ENCODE measurements around the gene JADE3. TPM values are rescaled to one million over a fixed set of nuclear protein-coding genes. Genes with fewer than 3 reads are reported as not detected.

Gene JADE3
- total RNA-seq (10 to 100 TPM in 1 of 2 donors, 1 to 10 TPM in 1; 7.4 to 10.0 TPM), polyA plus RNA-seq (ENCODE audit: insufficient read length in 2 of 2) (10 to 100 TPM in 1 of 2 donors, 1 to 10 TPM in 1; 9.9 to 11.8 TPM)
- long read RNA-seq, donor 1, result 0 reads
- long read RNA-seq, donor 2, full-length matches to known transcripts, result 1 of 1 reads
- long read RNA-seq, donor 2, partial matches to known transcripts, result 0 of 1 reads
- long read RNA-seq, donor 2, other reads (novel, unspliced or antisense), result 0 of 1 reads
- long read RNA-seq, donor 3, result 0 reads
- long read RNA-seq, donor 4, full-length matches to known transcripts, result 3 of 3 reads
- long read RNA-seq, donor 4, partial matches to known transcripts, result 0 of 3 reads
- long read RNA-seq, donor 4, other reads (novel, unspliced or antisense), result 0 of 3 reads

- Histone ChIP-seq H3K4me3 (ENCODE audit: low read depth, low read length) (peak within 1 kb of the TSS; percentile 61), H3K36me3 (ENCODE audit: control insufficient read depth, insufficient read depth, low read length) (no peaks in the 10 kb centered on the region), H3K9me3 (ENCODE audit: control insufficient read depth, insufficient read depth, low read length) (no peaks in the 10 kb centered on the region), H3K27me3 (ENCODE audit: control insufficient read depth, insufficient read depth, low read length) (peaks cover 11% of the 10 kb centered on the region), H3K27ac (ENCODE audit: low read depth, low read length) (peak within 1 kb of the TSS; percentile 30), H3K4me1 (ENCODE audit: control insufficient read depth, insufficient read depth, low read length) (no peaks in the 10 kb centered on the region)
- WGBS (ENCODE audit: insufficient coverage), result 17% methylated on average over 40 of the region's 64 CpGs
- DNase-seq (ENCODE audit: low read depth in 4 of 6, low spot score in 6 of 6), result peak in 4 of 6 donors; percentile 44 to 90 (median 64)
Observed at GRCh38 chrX:46912098-46912602, at the start of gene JADE3. JADE3 (plus strand) TSS chrX:46912421; CDS start chrX:46984895, 72,474 bp downstream.

- no peak for DNase-seq (ENCODE audit: low read depth in 4 of 6, low spot score in 6 of 6)
- H3K36me3 ChIP-seq (ENCODE audit: control insufficient read depth, insufficient read depth, low read length), result no peaks in the 10 kb centered on the region
- H3K27ac ChIP-seq (ENCODE audit: low read depth, low read length), result no peak overlapping the region
- WGBS (ENCODE audit: insufficient coverage), result 65% methylated on average over 2 of the region's 2 CpGs
- no peaks in the 10 kb centered on the region for H3K27me3 ChIP-seq (ENCODE audit: control insufficient read depth, insufficient read depth, low read length)
- no peak overlapping the region for H3K4me3 ChIP-seq (ENCODE audit: low read depth, low read length)
- H3K4me1 ChIP-seq (ENCODE audit: control insufficient read depth, insufficient read depth, low read length), result no peaks in the 10 kb centered on the region
- peaks cover 2% of the 10 kb centered on the region for H3K9me3 ChIP-seq (ENCODE audit: control insufficient read depth, insufficient read depth, low read length)
Observed at GRCh38 chrX:46863072-46863471, 49.1 kb upstream of the JADE3 start.

- H3K27me3 ChIP-seq (ENCODE audit: control insufficient read depth, insufficient read depth, low read length), result no peaks in the 10 kb centered on the region
- WGBS (ENCODE audit: insufficient coverage), result no CpG with 5 or more reads among the region's 2 CpGs
- H3K4me3 ChIP-seq (ENCODE audit: low read depth, low read length), result no peak overlapping the region
- no peaks in the 10 kb centered on the region for H3K4me1 ChIP-seq (ENCODE audit: control insufficient read depth, insufficient read depth, low read length)
- H3K9me3 ChIP-seq (ENCODE audit: control insufficient read depth, insufficient read depth, low read length), result peaks cover 2% of the 10 kb centered on the region
- DNase-seq (ENCODE audit: low read depth in 4 of 6, low spot score in 6 of 6), result no peak
- no peak overlapping the region for H3K27ac ChIP-seq (ENCODE audit: low read depth, low read length)
- H3K36me3 ChIP-seq (ENCODE audit: control insufficient read depth, insufficient read depth, low read length), result no peaks in the 10 kb centered on the region
Observed at GRCh38 chrX:46864606-46865005, 47.6 kb upstream of the JADE3 start.

- H3K27me3 ChIP-seq (ENCODE audit: control insufficient read depth, insufficient read depth, low read length), result no peaks in the 10 kb centered on the region
- DNase-seq (ENCODE audit: low read depth in 4 of 6, low spot score in 6 of 6), result no peak
- H3K4me3 ChIP-seq (ENCODE audit: low read depth, low read length), result no peak overlapping the region
- no peaks in the 10 kb centered on the region for H3K4me1 ChIP-seq (ENCODE audit: control insufficient read depth, insufficient read depth, low read length)
- no CpG with 5 or more reads among the region's 4 CpGs for WGBS (ENCODE audit: insufficient coverage)
- H3K27ac ChIP-seq (ENCODE audit: low read depth, low read length), result no peak overlapping the region
- H3K36me3 ChIP-seq (ENCODE audit: control insufficient read depth, insufficient read depth, low read length), result no peaks in the 10 kb centered on the region
- H3K9me3 ChIP-seq (ENCODE audit: control insufficient read depth, insufficient read depth, low read length), result peaks cover 2% of the 10 kb centered on the region
Observed at GRCh38 chrX:46865281-46865680, 46.9 kb upstream of the JADE3 start.

GRCh38 chrX:46866726-46867125 lies 45.5 kb upstream of the JADE3 start:
- H3K4me1 ChIP-seq (ENCODE audit: control insufficient read depth, insufficient read depth, low read length), result no peaks in the 10 kb centered on the region
- DNase-seq (ENCODE audit: low read depth in 4 of 6, low spot score in 6 of 6), result no peak
- no peak overlapping the region for H3K27ac ChIP-seq (ENCODE audit: low read depth, low read length)
- no peaks in the 10 kb centered on the region for H3K36me3 ChIP-seq (ENCODE audit: control insufficient read depth, insufficient read depth, low read length)
- H3K27me3 ChIP-seq (ENCODE audit: control insufficient read depth, insufficient read depth, low read length), result no peaks in the 10 kb centered on the region
- no peak overlapping the region for H3K4me3 ChIP-seq (ENCODE audit: low read depth, low read length)
- H3K9me3 ChIP-seq (ENCODE audit: control insufficient read depth, insufficient read depth, low read length), result peaks cover 2% of the 10 kb centered on the region

- H3K4me1 ChIP-seq (ENCODE audit: control insufficient read depth, insufficient read depth, low read length), result no peaks in the 10 kb centered on the region
- no peak overlapping the region for H3K27ac ChIP-seq (ENCODE audit: low read depth, low read length)
Observed at GRCh38 chrX:46873746-46874145, 38.5 kb upstream of the JADE3 start.

GRCh38 chrX:46876901-46877300 lies 35.3 kb upstream of the JADE3 start:
- no peaks in the 10 kb centered on the region for H3K9me3 ChIP-seq (ENCODE audit: control insufficient read depth, insufficient read depth, low read length)
- no peaks in the 10 kb centered on the region for H3K36me3 ChIP-seq (ENCODE audit: control insufficient read depth, insufficient read depth, low read length)
- no peak overlapping the region for H3K4me3 ChIP-seq (ENCODE audit: low read depth, low read length)
- no peak overlapping the region for H3K27ac ChIP-seq (ENCODE audit: low read depth, low read length)
- H3K4me1 ChIP-seq (ENCODE audit: control insufficient read depth, insufficient read depth, low read length), result no peaks in the 10 kb centered on the region
- DNase-seq (ENCODE audit: low read depth in 4 of 6, low spot score in 6 of 6), result peak in 1 of 6 donors; percentile 17
- H3K27me3 ChIP-seq (ENCODE audit: control insufficient read depth, insufficient read depth, low read length), result no peaks in the 10 kb centered on the region

More at GRCh38 chrX:46873746-46874145, 38.5 kb upstream of the JADE3 start:
- H3K27me3 ChIP-seq (ENCODE audit: control insufficient read depth, insufficient read depth, low read length), result no peaks in the 10 kb centered on the region
- H3K4me3 ChIP-seq (ENCODE audit: low read depth, low read length), result no peak overlapping the region
- no peaks in the 10 kb centered on the region for H3K9me3 ChIP-seq (ENCODE audit: control insufficient read depth, insufficient read depth, low read length)
- no peaks in the 10 kb centered on the region for H3K36me3 ChIP-seq (ENCODE audit: control insufficient read depth, insufficient read depth, low read length)
- DNase-seq (ENCODE audit: low read depth in 4 of 6, low spot score in 6 of 6), result no peak
- WGBS (ENCODE audit: insufficient coverage), result no CpG with 5 or more reads among the region's 2 CpGs

- no peaks in the 10 kb centered on the region for H3K4me1 ChIP-seq (ENCODE audit: control insufficient read depth, insufficient read depth, low read length)
- H3K36me3 ChIP-seq (ENCODE audit: control insufficient read depth, insufficient read depth, low read length), result no peaks in the 10 kb centered on the region
- H3K9me3 ChIP-seq (ENCODE audit: control insufficient read depth, insufficient read depth, low read length), result no peaks in the 10 kb centered on the region
- H3K4me3 ChIP-seq (ENCODE audit: low read depth, low read length), result no peak overlapping the region
- no peak overlapping the region for H3K27ac ChIP-seq (ENCODE audit: low read depth, low read length)
- no peaks in the 10 kb centered on the region for H3K27me3 ChIP-seq (ENCODE audit: control insufficient read depth, insufficient read depth, low read length)
- DNase-seq (ENCODE audit: low read depth in 4 of 6, low spot score in 6 of 6), result no peak
- WGBS (ENCODE audit: insufficient coverage), result no CpG with 5 or more reads among the region's 1 CpG
Observed at GRCh38 chrX:46882266-46882665, 30.0 kb upstream of the JADE3 start.

GRCh38 chrX:46884799-46885198 lies 27.4 kb upstream of the JADE3 start:
- Histone ChIP-seq H3K27ac (ENCODE audit: low read depth, low read length) (no peak overlapping the region), H3K27me3 (ENCODE audit: control insufficient read depth, insufficient read depth, low read length) (no peaks in the 10 kb centered on the region), H3K36me3 (ENCODE audit: control insufficient read depth, insufficient read depth, low read length) (no peaks in the 10 kb centered on the region), H3K9me3 (ENCODE audit: control insufficient read depth, insufficient read depth, low read length) (no peaks in the 10 kb centered on the region), H3K4me3 (ENCODE audit: low read depth, low read length) (no peak overlapping the region), H3K4me1 (ENCODE audit: control insufficient read depth, insufficient read depth, low read length) (no peaks in the 10 kb centered on the region)
- no CpG with 5 or more reads among the region's 3 CpGs for WGBS (ENCODE audit: insufficient coverage)
- no peak for DNase-seq (ENCODE audit: low read depth in 4 of 6, low spot score in 6 of 6)

GRCh38 chrX:46898207-46898606 lies 14.0 kb upstream of the JADE3 start:
- no peak overlapping the region for H3K27ac ChIP-seq (ENCODE audit: low read depth, low read length)
- H3K4me3 ChIP-seq (ENCODE audit: low read depth, low read length), result no peak overlapping the region
- no peaks in the 10 kb centered on the region for H3K36me3 ChIP-seq (ENCODE audit: control insufficient read depth, insufficient read depth, low read length)
- no peaks in the 10 kb centered on the region for H3K4me1 ChIP-seq (ENCODE audit: control insufficient read depth, insufficient read depth, low read length)
- H3K9me3 ChIP-seq (ENCODE audit: control insufficient read depth, insufficient read depth, low read length), result no peaks in the 10 kb centered on the region
- no peaks in the 10 kb centered on the region for H3K27me3 ChIP-seq (ENCODE audit: control insufficient read depth, insufficient read depth, low read length)
- DNase-seq (ENCODE audit: low read depth in 4 of 6, low spot score in 6 of 6), result no peak
